ENCODE data around the gene ASB16. TPM values are rescaled to one million over a fixed set of nuclear protein-coding genes. Genes with fewer than 3 reads are reported as not detected.

ASB16 gene
- total RNA-seq, 1 experiment from 2014 or later = not detected

DNA sequence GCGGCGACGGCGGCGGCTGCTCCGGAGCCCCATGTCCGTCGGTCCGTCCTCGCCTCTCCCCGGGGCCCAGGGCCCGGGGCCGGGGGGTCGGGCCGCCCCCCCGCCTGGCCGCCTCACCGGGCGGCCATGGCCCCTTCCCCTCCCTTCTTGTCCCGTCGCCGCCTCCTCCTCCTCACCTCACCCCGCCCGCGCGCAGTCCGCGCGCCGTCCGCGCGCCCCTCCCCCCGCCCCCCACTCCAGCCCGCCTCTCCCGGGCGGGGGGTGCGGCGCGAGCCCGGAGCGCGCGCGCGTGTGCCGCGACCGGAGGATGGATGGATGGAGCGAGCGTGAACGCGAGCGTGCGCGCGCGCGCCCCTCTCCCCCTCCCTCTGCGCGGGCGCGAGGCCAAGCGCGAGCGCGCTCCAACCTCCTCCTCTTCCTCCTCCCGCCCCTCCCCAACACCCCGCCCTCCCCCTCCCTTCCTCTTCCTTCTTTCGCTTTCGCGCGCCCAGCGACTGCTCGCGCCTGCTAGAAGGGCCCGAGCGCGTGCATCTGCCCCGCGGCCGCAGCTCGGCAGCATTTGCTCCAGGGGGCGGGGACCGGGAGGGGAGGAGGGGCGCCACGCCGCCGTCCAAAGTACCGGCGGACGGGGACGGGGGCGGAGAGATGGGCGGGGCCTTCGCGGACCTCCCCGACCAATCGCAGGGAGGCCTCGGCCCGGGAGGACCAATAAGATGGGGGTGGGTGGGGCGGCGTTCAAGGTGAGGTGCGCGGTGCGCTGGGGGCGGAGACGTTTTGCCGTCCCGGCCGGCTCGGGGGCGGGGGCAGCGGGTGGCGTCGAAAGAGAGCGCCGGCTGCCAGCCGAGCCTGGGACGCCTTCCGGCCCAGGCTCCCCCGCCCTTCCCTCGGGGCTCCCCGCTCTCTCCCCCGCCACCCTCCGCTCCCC is 29.3 kb downstream of the ASB16 start, which contains the start of gene ATXN7L3:
ATXN7L3 (minus strand) TSS at position 332 of the 925 bp plus-strand sequence. CDS start 1,814 bp downstream, outside the sequence.
- ChIA-PET POLR2A (interaction anchor here (0.9 to 6.7 kb wide), 6 partner anchors 9 to 125 kb away, joined by 3 to 65 read pairs (median 10); partner anchors contain the start of genes TMUB2 and UBTF), CTCF (no interaction called here)
- Mint-ChIP-seq H3K27me3 (ENCODE audit: insufficient read depth, unreplicated experiment) (no peaks in the 10 kb centered on the region), H3K4me1 (ENCODE audit: insufficient read depth, unreplicated experiment) (peaks cover 45% of the 10 kb centered on the region), H3K9me3 (ENCODE audit: unreplicated experiment) (no peaks in the 10 kb centered on the region), H3K4me3 (ENCODE audit: unreplicated experiment) (peak within 1 kb of the TSS; percentile 89), H3K36me3 (ENCODE audit: insufficient read depth, unreplicated experiment) (peaks cover 44% of the 10 kb centered on the region), H3K27ac (ENCODE audit: low read depth, unreplicated experiment) (peak within 1 kb of the TSS; percentile 95)
- intact Hi-C loops (cut with micrococcal nuclease) = loop anchor here (1.0 kb wide), 2 partner anchors 18 to 126 kb away; no protein-coding TSS in a partner anchor
- TF ChIP-seq, protein P1, sequence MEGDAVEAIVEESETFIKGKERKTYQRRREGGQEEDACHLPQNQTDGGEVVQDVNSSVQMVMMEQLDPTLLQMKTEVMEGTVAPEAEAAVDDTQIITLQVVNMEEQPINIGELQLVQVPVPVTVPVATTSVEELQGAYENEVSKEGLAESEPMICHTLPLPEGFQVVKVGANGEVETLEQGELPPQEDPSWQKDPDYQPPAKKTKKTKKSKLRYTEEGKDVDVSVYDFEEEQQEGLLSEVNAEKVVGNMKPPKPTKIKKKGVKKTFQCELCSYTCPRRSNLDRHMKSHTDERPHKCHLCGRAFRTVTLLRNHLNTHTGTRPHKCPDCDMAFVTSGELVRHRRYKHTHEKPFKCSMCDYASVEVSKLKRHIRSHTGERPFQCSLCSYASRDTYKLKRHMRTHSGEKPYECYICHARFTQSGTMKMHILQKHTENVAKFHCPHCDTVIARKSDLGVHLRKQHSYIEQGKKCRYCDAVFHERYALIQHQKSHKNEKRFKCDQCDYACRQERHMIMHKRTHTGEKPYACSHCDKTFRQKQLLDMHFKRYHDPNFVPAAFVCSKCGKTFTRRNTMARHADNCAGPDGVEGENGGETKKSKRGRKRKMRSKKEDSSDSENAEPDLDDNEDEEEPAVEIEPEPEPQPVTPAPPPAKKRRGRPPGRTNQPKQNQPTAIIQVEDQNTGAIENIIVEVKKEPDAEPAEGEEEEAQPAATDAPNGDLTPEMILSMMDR (IDR thresholded peaks at IDR 0.05; ENCODE audit: unreplicated experiment) = no peak
- BruUV-seq (replicated peaks) = no TSS peak
- peak; percentile 97 for DNase-seq (ENCODE audit: unreplicated experiment)

DNA sequence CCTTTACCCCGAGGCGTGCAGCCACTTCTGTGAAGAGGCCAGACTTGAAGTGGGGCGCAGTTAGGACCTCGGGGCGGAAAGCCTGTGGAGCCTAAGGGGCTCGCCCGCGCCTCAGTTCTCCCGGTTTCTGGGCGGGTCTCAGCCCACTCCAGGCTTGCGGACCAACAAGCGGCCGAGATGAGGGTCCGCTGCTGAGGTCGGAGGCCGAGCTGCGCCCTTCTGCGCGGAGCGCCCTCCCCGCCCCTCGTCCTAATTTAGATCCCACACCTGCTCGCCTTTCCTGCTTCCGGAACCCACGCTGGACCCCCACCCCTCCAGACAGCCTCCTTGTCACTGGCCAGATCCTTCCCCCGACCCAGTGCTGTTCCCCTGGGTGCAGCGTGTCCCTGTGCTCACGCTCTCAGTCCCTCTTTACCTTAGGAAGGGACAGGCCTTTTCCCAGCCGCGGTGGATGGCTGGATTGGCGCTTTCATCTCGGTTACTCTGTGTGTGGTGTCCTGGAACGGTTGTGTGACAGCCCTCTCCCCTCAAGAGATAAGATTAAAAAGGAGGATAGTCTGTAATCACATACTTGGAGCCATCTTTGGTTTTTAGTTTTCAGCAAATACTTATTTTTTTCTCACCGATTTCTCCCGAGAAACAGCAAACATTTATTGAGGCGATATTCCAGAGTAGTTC is 30.1 kb downstream of the ASB16 start:
- Mint-ChIP-seq H3K4me1 (ENCODE audit: insufficient read depth, unreplicated experiment) (peaks cover 46% of the 10 kb centered on the region), H3K27ac (ENCODE audit: low read depth, unreplicated experiment) (peak overlapping the region; percentile 95), H3K36me3 (ENCODE audit: insufficient read depth, unreplicated experiment) (peaks cover 36% of the 10 kb centered on the region), H3K27me3 (ENCODE audit: insufficient read depth, unreplicated experiment) (no peaks in the 10 kb centered on the region), H3K4me3 (ENCODE audit: unreplicated experiment) (peak overlapping the region; percentile 89), H3K9me3 (ENCODE audit: unreplicated experiment) (no peaks in the 10 kb centered on the region)
- ChIA-PET CTCF (no interaction called here), POLR2A (interaction anchor here (0.7 to 6.7 kb wide), 8 partner anchors 9 to 145 kb away, joined by 3 to 65 read pairs (median 4); partner anchors contain the start of genes LSM12, TMUB2 and UBTF)
- intact Hi-C loops (cut with micrococcal nuclease) = loop anchor here (1.0 kb wide), 2 partner anchors 18 to 126 kb away; no protein-coding TSS in a partner anchor
- DNase-seq (ENCODE audit: unreplicated experiment) = no peak
- BruUV-seq (replicated peaks) = TSS peak; percentile 75
- TF ChIP-seq, protein P1 (IDR thresholded peaks at IDR 0.05; ENCODE audit: unreplicated experiment) = no peak

DNA sequence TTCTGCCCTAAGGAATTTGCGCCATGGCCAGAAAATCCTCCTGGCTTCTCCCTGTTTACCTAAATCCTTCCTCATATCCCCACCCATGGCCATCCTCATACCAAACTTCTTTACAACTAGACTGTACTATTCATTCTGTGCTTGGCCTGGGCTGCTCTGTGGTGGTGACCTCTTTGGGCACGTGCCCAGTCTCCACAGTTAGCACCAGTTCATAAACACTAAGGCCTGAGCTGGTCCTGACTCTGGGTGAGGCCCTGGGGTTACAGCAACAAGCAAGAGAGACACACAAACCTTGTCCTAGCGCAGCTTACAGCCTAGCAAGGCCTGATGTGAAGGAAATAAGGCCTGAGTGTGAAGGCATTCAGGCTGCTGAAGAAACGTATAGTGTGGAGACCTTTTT is 32.3 kb downstream of the ASB16 start:
- TF ChIP-seq, protein P1 (IDR thresholded peaks at IDR 0.05; ENCODE audit: unreplicated experiment) = no peak
- Mint-ChIP-seq H3K4me3 (ENCODE audit: unreplicated experiment) (peak overlapping the region; percentile 45), H3K27ac (ENCODE audit: low read depth, unreplicated experiment) (peak overlapping the region; percentile 91), H3K9me3 (ENCODE audit: unreplicated experiment) (no peaks in the 10 kb centered on the region), H3K36me3 (ENCODE audit: insufficient read depth, unreplicated experiment) (peaks cover 36% of the 10 kb centered on the region), H3K4me1 (ENCODE audit: insufficient read depth, unreplicated experiment) (peaks cover 49% of the 10 kb centered on the region), H3K27me3 (ENCODE audit: insufficient read depth, unreplicated experiment) (no peaks in the 10 kb centered on the region)
- DNase-seq (ENCODE audit: unreplicated experiment) = no peak
- BruUV-seq (replicated peaks) = no TSS peak
- intact Hi-C loops (cut with micrococcal nuclease) = no loop called here
- ChIA-PET POLR2A (interaction anchor here (1.0 to 6.7 kb wide), 4 partner anchors 16 to 124 kb away, joined by 3 to 65 read pairs (median 28); partner anchors contain the start of genes TMUB2 and UBTF), CTCF (interaction anchor here (1.0 kb wide), 1 partner anchor 14 kb away, joined by 3 read pairs; no protein-coding TSS in a partner anchor)

All from MCF 10A (cell line).